HUES6 (cell line): Measurements from ENCODE around the gene SAMHD1.
"Not testable (repeated sequence)": the region's sequence is repeated elsewhere in the genome, so short reads cannot be mapped to it uniquely, and the experiment has no call there.

ENCODE experiments used
- H3K27ac ChIP-seq: 2 replicates; pipeline ENCODE4 v1.7.0; 2013; ENCODE audit warnings: low read depth, mild to moderate bottlenecking, low read length, inconsistent platforms
- H3K27me3 ChIP-seq: 2 replicates; pipeline ENCODE4 v1.6.1; 2013; ENCODE audit warnings: low read length; ENCODE audit not compliant: control insufficient read depth, insufficient read depth
- H3K36me3 ChIP-seq: 2 replicates; pipeline ENCODE4 v1.6.1; 2013; ENCODE audit warnings: low read length; ENCODE audit not compliant: control insufficient read depth, insufficient read depth
- H3K4me1 ChIP-seq: 2 replicates; pipeline ENCODE4 v1.6.1; 2013; ENCODE audit warnings: low read length; ENCODE audit not compliant: control insufficient read depth, insufficient read depth
- H3K4me3 ChIP-seq: 2 replicates; pipeline ENCODE4 v1.5.1; 2013; ENCODE audit warnings: low read depth, low read length
- H3K9ac ChIP-seq: one replicate; pipeline ENCODE4 v1.6.1; 2013; ENCODE audit warnings: mild to moderate bottlenecking, low read length
- H3K9me3 ChIP-seq: 2 replicates; pipeline ENCODE4 v1.6.1; 2013; ENCODE audit warnings: low read depth, low read length; ENCODE audit not compliant: control insufficient read depth, insufficient read depth

The SAMHD1 gene

GRCh38 chr20:36974660-36975059 is 23.2 kb upstream of the SAMHD1 start:
- H3K36me3 ChIP-seq = no peaks in the 10 kb centered on the region
- H3K4me1 ChIP-seq = no peaks in the 10 kb centered on the region
- no peak overlapping the region for H3K9ac ChIP-seq
- no peak overlapping the region for H3K4me3 ChIP-seq
- peaks cover 5% of the 10 kb centered on the region; the same call in 1 of the 2 replicates for H3K9me3 ChIP-seq
- H3K27ac ChIP-seq = no peak overlapping the region
- no peaks in the 10 kb centered on the region for H3K27me3 ChIP-seq

GRCh38 chr20:36971103-36971502 is 19.6 kb upstream of the SAMHD1 start:
- H3K9ac ChIP-seq = no peak overlapping the region
- peaks cover 5% of the 10 kb centered on the region; the same call in 1 of the 2 replicates for H3K9me3 ChIP-seq

GRCh38 chr20:36969478-36970186 is 18.1 kb upstream of the SAMHD1 start:
- Histone ChIP-seq H3K4me1 (0 out of 2 replicates have a peak, but pooled peaks cover 5% of the 10 kb centered on the region), H3K36me3 (no peaks in the 10 kb centered on the region), H3K27ac (no peak overlapping the region), H3K9ac (no peak overlapping the region), H3K4me3 (no peak overlapping the region), H3K9me3 (peaks cover 5% of the 10 kb centered on the region; the same call in 1 of the 2 replicates), H3K27me3 (no peaks in the 10 kb centered on the region)

More at GRCh38 chr20:36971103-36971502, 19.6 kb upstream of the SAMHD1 start:
- Histone ChIP-seq H3K36me3 (no peaks in the 10 kb centered on the region), H3K4me1 (0 out of 2 replicates have a peak, but pooled peaks cover 5% of the 10 kb centered on the region), H3K4me3 (no peak overlapping the region), H3K27me3 (no peaks in the 10 kb centered on the region), H3K27ac (no peak overlapping the region)

- Histone ChIP-seq H3K9ac (no peak overlapping the region), H3K9me3 (peaks cover 5% of the 10 kb centered on the region; the same call in 1 of the 2 replicates), H3K27me3 (no peaks in the 10 kb centered on the region), H3K36me3 (no peaks in the 10 kb centered on the region), H3K27ac (no peak overlapping the region), H3K4me3 (no peak overlapping the region), H3K4me1 (0 out of 2 replicates have a peak, but pooled peaks cover 5% of the 10 kb centered on the region)
Observed at GRCh38 chr20:36969051-36969450, 17.5 kb upstream of the SAMHD1 start.

- no peak overlapping the region for H3K27ac ChIP-seq
- peaks cover 16% of the 10 kb centered on the region for H3K9me3 ChIP-seq
- H3K9ac ChIP-seq = no peak overlapping the region
- no peaks in the 10 kb centered on the region for H3K36me3 ChIP-seq
- 0 out of 2 replicates have a peak, but pooled peaks cover 5% of the 10 kb centered on the region for H3K4me1 ChIP-seq
- H3K4me3 ChIP-seq = no peak overlapping the region
- H3K27me3 ChIP-seq = no peaks in the 10 kb centered on the region
Observed at GRCh38 chr20:36967636-36968035, 16.1 kb upstream of the SAMHD1 start.

GRCh38 chr20:36966965-36967364 is 15.5 kb upstream of the SAMHD1 start:
- not testable (repeated sequence) for H3K4me1 ChIP-seq

GRCh38 chr20:36962354-36962941 is 10.9 kb upstream of the SAMHD1 start:
- not testable (repeated sequence) for H3K4me1 ChIP-seq, H3K27me3 ChIP-seq, H3K4me3 ChIP-seq, H3K9ac ChIP-seq, H3K27ac ChIP-seq, H3K36me3 ChIP-seq
- H3K9me3 ChIP-seq = peaks cover 25% of the 10 kb centered on the region

More at GRCh38 chr20:36966965-36967364, 15.5 kb upstream of the SAMHD1 start:
- not testable (repeated sequence) for H3K9ac ChIP-seq, H3K36me3 ChIP-seq, H3K27me3 ChIP-seq, H3K4me3 ChIP-seq, H3K27ac ChIP-seq
- H3K9me3 ChIP-seq = peaks cover 23% of the 10 kb centered on the region

GRCh38 chr20:36959242-36959641 is 7.7 kb upstream of the SAMHD1 start:
- no peak overlapping the region for H3K9ac ChIP-seq
- H3K36me3 ChIP-seq = no peaks in the 10 kb centered on the region
- no peak overlapping the region for H3K4me3 ChIP-seq
- H3K27ac ChIP-seq = no peak overlapping the region
- no peaks in the 10 kb centered on the region for H3K27me3 ChIP-seq
- H3K4me1 ChIP-seq = no peaks in the 10 kb centered on the region
- H3K9me3 ChIP-seq = peaks cover 25% of the 10 kb centered on the region

- Histone ChIP-seq H3K9me3 (peaks cover 18% of the 10 kb centered on the region), H3K9ac (no peak overlapping the region), H3K36me3 (no peaks in the 10 kb centered on the region), H3K27ac (no peak overlapping the region), H3K4me3 (no peak overlapping the region), H3K4me1 (no peaks in the 10 kb centered on the region), H3K27me3 (no peaks in the 10 kb centered on the region)
Observed at GRCh38 chr20:36957875-36958667, 6.6 kb upstream of the SAMHD1 start.

- Histone ChIP-seq H3K4me3 (no peak overlapping the region), H3K27ac (no peak overlapping the region), H3K9ac (no peak overlapping the region), H3K4me1 (peaks cover 4% of the 10 kb centered on the region), H3K27me3 (no peaks in the 10 kb centered on the region), H3K36me3 (no peaks in the 10 kb centered on the region), H3K9me3 (peaks cover 7% of the 10 kb centered on the region; the same call in 1 of the 2 replicates)
Observed at GRCh38 chr20:36956674-36957073, 5.2 kb upstream of the SAMHD1 start.

- Histone ChIP-seq H3K27ac (no peak overlapping the region), H3K4me1 (peaks cover 4% of the 10 kb centered on the region), H3K36me3 (no peaks in the 10 kb centered on the region), H3K27me3 (peaks cover 3% of the 10 kb centered on the region; the same call in 1 of the 2 replicates), H3K9ac (no peak overlapping the region), H3K9me3 (peaks cover 3% of the 10 kb centered on the region; the same call in 1 of the 2 replicates), H3K4me3 (no peak overlapping the region)
Observed at GRCh38 chr20:36956016-36956415, 4.5 kb upstream of the SAMHD1 start.
